CD14-positive monocyte (primary cell): Measurements from ENCODE around the gene UGT2B7. TPM values are rescaled to one million over a fixed set of nuclear protein-coding genes. Genes with fewer than 3 reads are reported as not detected.

Experiments
- DNase-seq, 3 donors: peaks; one replicate each; pipeline ENCODE4 v3.0.0-alpha.2; 2011 to 2022
- H2AFZ ChIP-seq: 2 replicates; pipeline ENCODE4 v1.6.0; 2012; ENCODE audit warnings: mild to moderate bottlenecking, low read depth, low read length, inconsistent platforms; ENCODE audit not compliant: insufficient read depth, poor library complexity, severe bottlenecking
- H3K27ac ChIP-seq, 2 donors: 1 replicate in 1 of 2; 2 replicates in 1 of 2; pipeline ENCODE4 v1.5.1; 2012 to 2013; ENCODE audit warnings: low read length in 2 of 2, control low read depth in 1 of 2, inconsistent platforms in 1 of 2, low read depth in 1 of 2, mild to moderate bottlenecking in 1 of 2
- H3K27me3 ChIP-seq, 2 donors: one replicate each; pipeline versions ENCODE4 v1.6.0 to v1.6.1; 2011 to 2013; ENCODE audit warnings: low read length in 2 of 2; ENCODE audit not compliant: control insufficient read depth in 2 of 2, insufficient read depth in 2 of 2
- H3K36me3 ChIP-seq, 2 donors: replicated peaks in 1 of 2; 1 replicate in 1 of 2; 2 replicates in 1 of 2; pipeline versions ENCODE4 v1.5.1 to v1.6.1; 2012 to 2013; ENCODE audit warnings: low read length in 2 of 2, control low read depth in 1 of 2, inconsistent platforms in 1 of 2, mild to moderate bottlenecking in 1 of 2; ENCODE audit not compliant: insufficient read depth in 2 of 2, control insufficient read depth in 1 of 2
- H3K4me1 ChIP-seq, 2 donors: 1 replicate in 1 of 2; 2 replicates in 1 of 2; pipeline versions ENCODE4 v1.5.1 to v1.6.1; 2012 to 2013; ENCODE audit warnings: low read length in 2 of 2, control low read depth in 1 of 2, inconsistent platforms in 1 of 2, mild to moderate bottlenecking in 1 of 2, moderate library complexity in 1 of 2; ENCODE audit not compliant: insufficient read depth in 2 of 2, control insufficient read depth in 1 of 2
- H3K4me2 ChIP-seq: replicated peaks from 2 replicates; pipeline ENCODE3; 2012; ENCODE audit warnings: low read length, moderate library complexity, mild to moderate bottlenecking; ENCODE audit not compliant: poor library complexity, severe bottlenecking; ENCODE audit errors: extremely low read depth
- H3K4me3 ChIP-seq, 3 experiments: fragments of 200-600 bp in 1 of 3; sonication (generic) in 1 of 3; replicated peaks in 1 of 3; 1 replicate in 2 of 3; 2 replicates in 1 of 3; pipeline ENCODE4 v1.5.1; 2011 to 2013; ENCODE audit warnings: low read length in 3 of 3, mild to moderate bottlenecking in 3 of 3, control low read depth in 2 of 3, low read depth in 2 of 3, inconsistent platforms in 1 of 3, moderate library complexity in 1 of 3
- H3K79me2 ChIP-seq: 2 replicates; pipeline ENCODE4 v1.6.0; 2012; ENCODE audit warnings: mild to moderate bottlenecking, control low read depth, inconsistent platforms, low read length, moderate library complexity; ENCODE audit not compliant: insufficient read depth
- H3K9ac ChIP-seq: 2 replicates; pipeline ENCODE4 v1.6.0; 2017; ENCODE audit warnings: low read length, mild to moderate bottlenecking; ENCODE audit not compliant: insufficient read depth, poor library complexity, severe bottlenecking
- H3K9me3 ChIP-seq, 2 donors: replicated peaks in 1 of 2; 1 replicate in 1 of 2; 2 replicates in 1 of 2; pipeline versions ENCODE4 v1.5.1 to v1.6.1; 2012 to 2013; ENCODE audit warnings: low read length in 2 of 2, control low read depth in 1 of 2; ENCODE audit not compliant: control insufficient read depth in 1 of 2, insufficient read depth in 1 of 2
- H4K20me1 ChIP-seq: 2 replicates; pipeline ENCODE4 v1.6.0; 2012; ENCODE audit warnings: mild to moderate bottlenecking, low read length, control low read depth, moderate library complexity; ENCODE audit not compliant: insufficient read depth
- H3K27ac Mint-ChIP-seq, 7 donors: one replicate each; pipeline ENCODE4 v1.8.0; 2020; ENCODE audit warnings: mild to moderate bottlenecking in 7 of 7, mixed read lengths in 7 of 7, moderate library complexity in 6 of 7, inconsistent platforms in 2 of 7
- H3K27me3 Mint-ChIP-seq, 3 donors: one replicate each; pipeline ENCODE4 v1.8.0; 2021 to 2022; ENCODE audit warnings: low read depth in 3 of 3, mild to moderate bottlenecking in 3 of 3, mixed read lengths in 3 of 3, moderate library complexity in 3 of 3, inconsistent platforms in 1 of 3
- H3K36me3 Mint-ChIP-seq, 2 donors: one replicate each; pipeline ENCODE4 v1.8.0; 2020; ENCODE audit warnings: mixed read lengths in 2 of 2, inconsistent platforms in 1 of 2, mild to moderate bottlenecking in 1 of 2
- H3K4me1 Mint-ChIP-seq: one replicate; pipeline ENCODE4 v1.8.0; 2020; ENCODE audit warnings: mild to moderate bottlenecking, mixed read lengths
- H3K4me3 Mint-ChIP-seq, 2 donors: one replicate each; pipeline ENCODE4 v1.8.0; 2020; ENCODE audit warnings: mild to moderate bottlenecking in 2 of 2, mixed read lengths in 2 of 2, moderate library complexity in 1 of 2
- H3K9me3 Mint-ChIP-seq, 7 donors: one replicate each; pipeline ENCODE4 v1.8.0; 2020 to 2022; ENCODE audit warnings: mixed read lengths in 7 of 7, mild to moderate bottlenecking in 6 of 7, moderate library complexity in 6 of 7, inconsistent platforms in 2 of 7
- CTCF ChIP-seq: fragments of 200-600 bp; IDR thresholded peaks from one replicate; pipeline ENCODE4 v1.8.0; 2022; ENCODE audit warnings: antibody characterized with exemption, mild to moderate bottlenecking
- WGBS: methylation state at CpG from one replicate; pipeline ENCODE4 v1.1.5; 2013; ENCODE audit warnings: missing lambda C conversion rate; ENCODE audit not compliant: insufficient coverage; 5-methylcytosine and 5-hydroxymethylcytosine counted together
- intact Hi-C, 2 donors: fragments of 100-400 bp; cut with micrococcal nuclease; formaldehyde crosslinking; loops; one replicate each; pipeline versions ENCODE4 v1.15.0 to v1.15.1; 2023
- polyA plus RNA-seq, 3 donors: library from polyadenylated mRNA; depleted of rRNA in 1 of 3; unstranded in 2 of 3; stranded (reverse) in 1 of 3; fragments of 300-500 nt in 2 of 3; fragments of >200 nt in 1 of 3; fragmentation: Illumina TruSeq in 2 of 3; gene quantifications; 1 replicate in 2 of 3; 2 replicates in 1 of 3; pipeline ENCODE4 v1.2.3, GENCODE V29; 2012 to 2021

Gene UGT2B7
- polyA plus RNA-seq, 3 donors = not detected

- no peak overlapping the region for H2AFZ ChIP-seq
- no peaks in the 10 kb centered on the region for H3K36me3 ChIP-seq
- H3K36me3 Mint-ChIP-seq = no peaks in the 10 kb centered on the region
- TF ChIP-seq CTCF = no peak
- H3K27ac Mint-ChIP-seq = no peak overlapping the region
- intact Hi-C loops = no loop called here
- no peak overlapping the region for H3K27ac ChIP-seq
- H3K27me3 ChIP-seq = no peaks in the 10 kb centered on the region
- peaks cover 0 to 1% of the 10 kb centered on the region in 2 donors for H3K9me3 ChIP-seq
- H3K4me1 Mint-ChIP-seq = no peaks in the 10 kb centered on the region
- H3K4me3 Mint-ChIP-seq = no peak overlapping the region
- no peak overlapping the region for H3K9ac ChIP-seq
- H3K4me2 ChIP-seq = no peak overlapping the region
- H3K9me3 Mint-ChIP-seq = peaks cover 0 to 3% (median 0%) of the 10 kb centered on the region in 7 donors
- no peaks in the 10 kb centered on the region for H3K79me2 ChIP-seq
- H3K27me3 Mint-ChIP-seq = no peaks in the 10 kb centered on the region
- H3K4me1 ChIP-seq = no peaks in the 10 kb centered on the region
- no peak overlapping the region for H3K4me3 ChIP-seq
- no peak for DNase-seq
- H4K20me1 ChIP-seq = no peaks in the 10 kb centered on the region
Measured at GRCh38 chr4:69133993-69134392, 37.7 kb downstream of the UGT2B7 start.

- Mint-ChIP-seq H3K27ac (no peak overlapping the region), H3K4me3 (no peak overlapping the region), H3K36me3 (no peaks in the 10 kb centered on the region), H3K4me1 (no peaks in the 10 kb centered on the region), H3K9me3 (no peaks in the 10 kb centered on the region), H3K27me3 (no peaks in the 10 kb centered on the region)
- no peak for DNase-seq
- H3K36me3 ChIP-seq = no peaks in the 10 kb centered on the region
- no peak overlapping the region for H3K4me2 ChIP-seq
- H3K9me3 ChIP-seq = no peaks in the 10 kb centered on the region
- no peak overlapping the region for H3K4me3 ChIP-seq
- WGBS = no CpG with 5 or more reads among the region's 4 CpGs
- H2AFZ ChIP-seq = no peak overlapping the region
- H4K20me1 ChIP-seq = no peaks in the 10 kb centered on the region
- no peak overlapping the region for H3K27ac ChIP-seq
- no peak overlapping the region for H3K9ac ChIP-seq
- H3K79me2 ChIP-seq = no peaks in the 10 kb centered on the region
- intact Hi-C loops = no loop called here
- TF ChIP-seq CTCF = no peak
- H3K27me3 ChIP-seq = no peaks in the 10 kb centered on the region
- no peaks in the 10 kb centered on the region for H3K4me1 ChIP-seq
Measured at GRCh38 chr4:69134471-69134870, 38.2 kb downstream of the UGT2B7 start.
